Activated CD4-positive, alpha-beta T cell treated with anti-CD3 and anti-CD28 coated beads for 1 hour (primary cell): ENCODE data around the gene OR10H5.

Experiments
- DNase-seq: peaks from one replicate; pipeline ENCODE4 v3.0.0-alpha.2; 2020

The OR10H5 gene

GRCh38 chr19:15850385-15850784 is 62.9 kb downstream of the OR10H5 start:
- DNase-seq, result no peak
